GM10248 (cell line): Measurements from ENCODE around the gene CRMP1.

Experiments
- CTCF ChIA-PET: fragments of 300-600 bp; sonication (Branson Sonifier 250); formaldehyde crosslinking; extraction: SDS; loops from one replicate; lab custom pipeline; 2021; ENCODE audit warnings: antibody characterized with exemption; lab: Yijun Ruan, JAX
- POLR2A ChIA-PET: fragments of 350-650 bp; sonication (Branson Sonifier 250); formaldehyde crosslinking; extraction: SDS; loops from one replicate; lab custom pipeline; 2020; ENCODE audit warnings: antibody characterized with exemption; lab: Yijun Ruan, JAX
- DNase-seq: peaks from one replicate; pipeline ENCODE4 v3.0.0; 2012; ENCODE audit errors: extremely low spot score
- CTCF ChIP-seq: IDR thresholded peaks from 2 replicates; pipeline ENCODE4 v1.5.1; 2012; ENCODE audit warnings: mild to moderate bottlenecking, low read depth; ENCODE audit errors: extremely low read depth, missing control alignments, control extremely low read depth

CRMP1 gene

GRCh38 chr4:5823542-5824211, 69.2 kb downstream of the CRMP1 start:
- no peak for TF ChIP-seq CTCF
- ChIA-PET CTCF (interaction anchor here (2.1 kb wide), 1 partner anchor 11 kb away, joined by 11 read pairs; no protein-coding TSS in a partner anchor), POLR2A (no interaction called here)
- DNase-seq: no peak

GRCh38 chr4:5822619-5823018, 70.3 kb downstream of the CRMP1 start:
- TF ChIP-seq CTCF: no peak
- POLR2A ChIA-PET: no interaction called here
- CTCF ChIA-PET: interaction anchor here (0.7 to 2.1 kb wide), 3 partner anchors 10 to 508 kb away, joined by 3 to 11 read pairs (median 3); no protein-coding TSS in a partner anchor
- DNase-seq: no peak

- POLR2A ChIA-PET: no interaction called here
- CTCF ChIA-PET: interaction anchor here (0.7 to 2.1 kb wide), 4 partner anchors 9 to 509 kb away, joined by 3 to 11 read pairs (median 4); no protein-coding TSS in a partner anchor
- peak; percentile 49 for TF ChIP-seq CTCF
- DNase-seq: no peak
Observed at GRCh38 chr4:5821665-5822358, 71.1 kb downstream of the CRMP1 start.

GRCh38 chr4:5816851-5817375, 76.0 kb downstream of the CRMP1 start:
- CTCF ChIA-PET: no interaction called here
- DNase-seq: no peak
- no peak for TF ChIP-seq CTCF
- POLR2A ChIA-PET: no interaction called here

GRCh38 chr4:5816101-5816500, 76.8 kb downstream of the CRMP1 start:
- ChIA-PET POLR2A (no interaction called here), CTCF (no interaction called here)
- no peak for DNase-seq
- no peak for TF ChIP-seq CTCF

- no peak for DNase-seq
- POLR2A ChIA-PET: no interaction called here
- no peak for TF ChIP-seq CTCF
- CTCF ChIA-PET: no interaction called here
Observed at GRCh38 chr4:5815641-5816040, 77.2 kb downstream of the CRMP1 start.
